Neural progenitor cell (in vitro differentiated cells): ENCODE measurements around the gene WDR33. TPM values are rescaled to one million over a fixed set of nuclear protein-coding genes. Genes with fewer than 3 reads are reported as not detected.

ENCODE experiments used
- DNase-seq: peaks from one replicate; pipeline ENCODE4 v3.0.0-alpha.2; 2016; ENCODE audit warnings: low spot score
- H2AFZ ChIP-seq: fragments of 200-600 bp; sonication (generic); replicated peaks from 2 replicates; pipeline ENCODE4 v1.6.1; 2016; ENCODE audit warnings: antibody characterized with exemption
- H3F3A ChIP-seq: fragments of 200-600 bp; sonication (generic); 2 replicates; pipeline ENCODE4 v1.6.1; 2016; ENCODE audit warnings: antibody characterized with exemption, low read depth
- H3K27ac ChIP-seq: fragments of 200-600 bp; sonication (generic); 2 replicates; pipeline ENCODE4 v1.5.1; 2016; ENCODE audit warnings: mild to moderate bottlenecking
- H3K27me3 ChIP-seq: fragments of 200-600 bp; sonication (generic); 2 replicates; pipeline ENCODE4 v1.6.1; 2016; ENCODE audit warnings: mild to moderate bottlenecking, moderate library complexity
- H3K36me3 ChIP-seq: fragments of 200-600 bp; sonication (generic); 2 replicates; pipeline ENCODE4 v1.5.1; 2016
- H3K4me1 ChIP-seq: fragments of 200-600 bp; sonication (generic); 2 replicates; pipeline ENCODE4 v1.6.1; 2016; ENCODE audit warnings: mixed run types
- H3K4me2 ChIP-seq: fragments of 200-600 bp; sonication (generic); 2 replicates; pipeline ENCODE4 v1.6.1; 2016
- H3K4me3 ChIP-seq: fragments of 200-600 bp; sonication (generic); 2 replicates; pipeline ENCODE4 v1.5.1; 2016
- H3K79me2 ChIP-seq: fragments of 200-600 bp; sonication (generic); 2 replicates; pipeline ENCODE4 v1.6.1; 2016; ENCODE audit warnings: low read depth
- H3K9ac ChIP-seq: fragments of 200-600 bp; sonication (generic); 2 replicates; pipeline ENCODE4 v1.6.1; 2016
- H3K9me3 ChIP-seq: fragments of 200-600 bp; sonication (generic); 2 replicates; pipeline ENCODE4 v1.5.1; 2016; ENCODE audit warnings: low read depth
- H4K20me1 ChIP-seq: fragments of 200-600 bp; sonication (generic); 2 replicates; pipeline ENCODE4 v1.6.1; 2016; ENCODE audit warnings: low read depth
- H3K27ac Mint-ChIP-seq: 3 replicates; pipeline ENCODE4 v1.8.0; 2021; ENCODE audit warnings: mixed read lengths
- H3K27me3 Mint-ChIP-seq: 2 replicates; pipeline ENCODE4 v1.8.0; 2022; ENCODE audit warnings: low read depth, mild to moderate bottlenecking, inconsistent platforms, moderate library complexity, mixed read lengths; ENCODE audit not compliant: insufficient read depth
- H3K36me3 Mint-ChIP-seq: 3 replicates; pipeline ENCODE4 v1.8.0; 2021; ENCODE audit warnings: mixed read lengths
- H3K4me1 Mint-ChIP-seq: 3 replicates; pipeline ENCODE4 v1.8.0; 2021; ENCODE audit warnings: mixed read lengths
- H3K4me3 Mint-ChIP-seq: 3 replicates; pipeline ENCODE4 v1.8.0; 2021; ENCODE audit warnings: mild to moderate bottlenecking, moderate library complexity, mixed read lengths
- H3K9me3 Mint-ChIP-seq: 3 replicates; pipeline ENCODE4 v1.8.0; 2020; ENCODE audit warnings: mixed read lengths
- EZH2 ChIP-seq: fragments of 200-600 bp; sonication (generic); IDR thresholded peaks from 2 replicates; pipeline ENCODE4 v1.6.1; 2017; ENCODE audit warnings: antibody characterized with exemption, mild to moderate bottlenecking, moderate library complexity
- EZH2phosphoT487 ChIP-seq: fragments of 200-600 bp; sonication (generic); IDR thresholded peaks from 2 replicates; pipeline ENCODE4 v1.6.1; 2017; ENCODE audit warnings: antibody characterized with exemption
- total RNA-seq: library from RNA; depleted of rRNA; stranded (reverse); fragments of >200 nt; gene quantifications from 2 replicates; pipeline ENCODE4 v1.2.3, GENCODE V29; 2015; ENCODE audit warnings: low replicate concordance
- TF ChIP-seq, protein P1 (sequence below): fragments of 200-600 bp; sonication (generic); IDR thresholded peaks from 2 replicates; pipeline ENCODE4 v1.5.1; 2017; ENCODE audit warnings: antibody characterized with exemption, mild to moderate bottlenecking

Gene WDR33
- total RNA-seq, result 43.7 and 83.4 TPM in 2 replicates

DNA sequence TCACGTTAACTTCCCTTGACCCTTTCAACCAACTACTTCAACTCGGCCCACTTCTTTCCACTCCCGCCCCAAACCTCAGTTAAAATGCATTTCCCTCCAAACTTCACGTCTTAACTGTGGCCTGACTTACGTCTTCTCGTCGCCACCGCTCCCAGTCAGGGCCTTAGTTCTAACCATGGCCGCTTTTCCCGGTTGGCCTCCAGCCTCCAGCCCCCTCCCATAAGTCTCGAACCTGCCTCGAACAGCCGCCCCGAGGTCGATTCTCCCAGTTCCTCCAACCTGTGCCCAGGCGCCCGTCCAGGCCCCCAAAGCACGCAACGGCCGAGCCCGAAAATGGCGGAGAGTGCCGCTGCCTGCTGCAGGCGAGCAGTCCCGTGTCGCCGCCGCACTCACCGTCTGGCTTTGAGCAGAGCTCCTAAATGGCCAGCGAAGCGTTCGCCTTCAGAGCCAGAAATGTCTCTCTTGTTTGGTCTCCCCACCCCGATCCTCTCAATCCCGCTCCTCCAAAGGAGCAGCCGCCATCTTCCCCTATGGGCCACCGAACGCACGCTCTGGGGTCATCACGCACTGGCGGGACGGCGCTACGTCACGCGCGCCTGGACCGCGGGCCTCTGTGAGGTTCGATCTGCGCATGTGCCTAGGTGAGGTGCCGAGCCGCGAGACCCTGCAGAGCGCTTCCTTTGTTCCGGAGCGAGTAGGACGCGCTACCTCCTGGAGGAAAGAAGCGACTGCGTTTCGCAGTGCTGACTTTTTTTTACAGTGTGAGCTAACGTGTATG lies at the start of gene WDR33:
Gene WDR33 (minus strand): TSS at position 553 of the 778 bp plus-strand sequence. CDS start 40,190 bp downstream, outside the sequence.
- H3K9me3 ChIP-seq, result no peaks in the 10 kb centered on the region
- no peaks in the 10 kb centered on the region for H3K27me3 ChIP-seq
- Mint-ChIP-seq H3K4me1 (peaks cover 24% of the 10 kb centered on the region), H3K27me3 (peaks cover 7% of the 10 kb centered on the region), H3K4me3 (peak within 1 kb of the TSS; percentile 98), H3K36me3 (peaks cover 11% of the 10 kb centered on the region), H3K9me3 (peaks cover 2% of the 10 kb centered on the region), H3K27ac (peak within 1 kb of the TSS; percentile 96)
- H2AFZ ChIP-seq, result peak within 1 kb of the TSS; percentile 83
- H3F3A ChIP-seq, result peaks cover 9% of the 10 kb centered on the region
- peaks cover 41% of the 10 kb centered on the region for H4K20me1 ChIP-seq
- no peak for TF ChIP-seq EZH2
- no peak for TF ChIP-seq EZH2phosphoT487
- TF ChIP-seq, protein P1, sequence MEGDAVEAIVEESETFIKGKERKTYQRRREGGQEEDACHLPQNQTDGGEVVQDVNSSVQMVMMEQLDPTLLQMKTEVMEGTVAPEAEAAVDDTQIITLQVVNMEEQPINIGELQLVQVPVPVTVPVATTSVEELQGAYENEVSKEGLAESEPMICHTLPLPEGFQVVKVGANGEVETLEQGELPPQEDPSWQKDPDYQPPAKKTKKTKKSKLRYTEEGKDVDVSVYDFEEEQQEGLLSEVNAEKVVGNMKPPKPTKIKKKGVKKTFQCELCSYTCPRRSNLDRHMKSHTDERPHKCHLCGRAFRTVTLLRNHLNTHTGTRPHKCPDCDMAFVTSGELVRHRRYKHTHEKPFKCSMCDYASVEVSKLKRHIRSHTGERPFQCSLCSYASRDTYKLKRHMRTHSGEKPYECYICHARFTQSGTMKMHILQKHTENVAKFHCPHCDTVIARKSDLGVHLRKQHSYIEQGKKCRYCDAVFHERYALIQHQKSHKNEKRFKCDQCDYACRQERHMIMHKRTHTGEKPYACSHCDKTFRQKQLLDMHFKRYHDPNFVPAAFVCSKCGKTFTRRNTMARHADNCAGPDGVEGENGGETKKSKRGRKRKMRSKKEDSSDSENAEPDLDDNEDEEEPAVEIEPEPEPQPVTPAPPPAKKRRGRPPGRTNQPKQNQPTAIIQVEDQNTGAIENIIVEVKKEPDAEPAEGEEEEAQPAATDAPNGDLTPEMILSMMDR, result no peak
- H3K27ac ChIP-seq, result peak within 1 kb of the TSS; percentile 89
- no peaks in the 10 kb centered on the region for H3K36me3 ChIP-seq
- H3K79me2 ChIP-seq, result peaks cover 53% of the 10 kb centered on the region
- DNase-seq, result peak; percentile 95
- peak within 1 kb of the TSS; percentile 82 for H3K4me3 ChIP-seq
- peak within 1 kb of the TSS; percentile 62 for H3K9ac ChIP-seq
- peak within 1 kb of the TSS; percentile 84 for H3K4me2 ChIP-seq
- H3K4me1 ChIP-seq, result peaks cover 8% of the 10 kb centered on the region

DNA sequence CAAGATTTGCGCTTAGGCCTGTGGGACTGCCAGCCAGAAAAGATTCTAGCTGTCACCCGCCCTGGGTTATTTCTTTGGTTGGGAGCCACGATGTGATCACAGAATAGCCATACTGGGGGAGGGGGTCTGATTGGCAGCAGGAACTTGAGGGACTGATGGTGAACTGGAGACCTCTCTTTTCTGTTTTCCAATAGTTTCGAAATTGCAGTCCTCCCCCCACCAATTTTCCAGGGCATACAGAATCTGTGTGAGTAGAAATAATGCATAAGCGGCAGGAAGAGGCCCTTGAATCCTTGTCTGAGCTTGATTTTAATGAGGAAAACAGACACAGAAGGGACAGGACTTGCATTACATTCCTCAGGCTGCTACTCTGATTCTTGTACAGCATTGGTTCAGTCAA lies 49.2 kb upstream of the WDR33 start:
- H3K4me1 ChIP-seq, result peaks cover 7% of the 10 kb centered on the region
- H3K9me3 ChIP-seq, result no peaks in the 10 kb centered on the region
- H3K36me3 Mint-ChIP-seq, result peaks cover 20% of the 10 kb centered on the region
- H3K4me1 Mint-ChIP-seq, result peaks cover 28% of the 10 kb centered on the region
- DNase-seq, result peak; percentile 9
- no peaks in the 10 kb centered on the region for H3K36me3 ChIP-seq
- H3K27me3 Mint-ChIP-seq, result no peaks in the 10 kb centered on the region
- peaks cover 25% of the 10 kb centered on the region for H3F3A ChIP-seq
- H3K79me2 ChIP-seq, result peaks cover 28% of the 10 kb centered on the region
- H3K4me3 ChIP-seq, result no peak overlapping the region
- peak overlapping the region; percentile 50 for H3K4me2 ChIP-seq
- H3K27ac Mint-ChIP-seq, result no peak overlapping the region
- TF ChIP-seq, protein P1, result no peak
- TF ChIP-seq EZH2 (no peak), EZH2phosphoT487 (no peak)
- peak overlapping the region; percentile 27 for H3K27ac ChIP-seq
- no peaks in the 10 kb centered on the region for H3K27me3 ChIP-seq
- H4K20me1 ChIP-seq, result peaks cover 24% of the 10 kb centered on the region
- no peak overlapping the region for H2AFZ ChIP-seq
- H3K9me3 Mint-ChIP-seq, result no peaks in the 10 kb centered on the region
- no peak overlapping the region for H3K4me3 Mint-ChIP-seq
- no peak overlapping the region for H3K9ac ChIP-seq

DNA sequence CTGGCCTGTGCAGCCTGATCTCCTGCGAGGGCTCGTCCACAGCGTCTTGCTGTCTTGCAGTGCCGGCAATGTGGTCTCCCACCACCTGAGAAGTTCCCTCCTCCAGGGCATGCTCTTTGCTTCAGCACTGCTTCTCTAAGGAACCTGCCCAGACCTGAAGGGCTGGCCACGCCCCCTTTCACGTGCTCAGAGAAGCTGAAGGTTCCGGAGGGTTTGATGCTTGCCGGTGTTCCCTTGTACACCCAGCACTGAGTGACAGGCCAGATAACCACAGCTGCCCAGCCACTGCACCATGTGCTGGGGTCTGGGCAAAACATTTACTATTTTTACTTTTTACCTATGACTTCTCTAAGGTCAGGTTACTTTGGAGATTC lies 48.7 kb upstream of the WDR33 start:
- no peaks in the 10 kb centered on the region for H3K9me3 Mint-ChIP-seq
- H3K36me3 Mint-ChIP-seq, result peaks cover 16% of the 10 kb centered on the region
- H3K36me3 ChIP-seq, result no peaks in the 10 kb centered on the region
- peak; percentile 87 for DNase-seq
- no peak overlapping the region for H3K27ac Mint-ChIP-seq
- H3K4me2 ChIP-seq, result peak overlapping the region; percentile 50
- H3K9ac ChIP-seq, result no peak overlapping the region
- H2AFZ ChIP-seq, result no peak overlapping the region
- peaks cover 7% of the 10 kb centered on the region for H3K4me1 ChIP-seq
- TF ChIP-seq EZH2, result no peak
- H3K27me3 Mint-ChIP-seq, result no peaks in the 10 kb centered on the region
- H4K20me1 ChIP-seq, result peaks cover 28% of the 10 kb centered on the region
- no peaks in the 10 kb centered on the region for H3K9me3 ChIP-seq
- H3K4me3 Mint-ChIP-seq, result peak overlapping the region; percentile 73
- H3K79me2 ChIP-seq, result peaks cover 32% of the 10 kb centered on the region
- H3F3A ChIP-seq, result peaks cover 25% of the 10 kb centered on the region
- no peaks in the 10 kb centered on the region for H3K27me3 ChIP-seq
- H3K27ac ChIP-seq, result no peak overlapping the region
- peaks cover 28% of the 10 kb centered on the region for H3K4me1 Mint-ChIP-seq
- no peak overlapping the region for H3K4me3 ChIP-seq

DNA sequence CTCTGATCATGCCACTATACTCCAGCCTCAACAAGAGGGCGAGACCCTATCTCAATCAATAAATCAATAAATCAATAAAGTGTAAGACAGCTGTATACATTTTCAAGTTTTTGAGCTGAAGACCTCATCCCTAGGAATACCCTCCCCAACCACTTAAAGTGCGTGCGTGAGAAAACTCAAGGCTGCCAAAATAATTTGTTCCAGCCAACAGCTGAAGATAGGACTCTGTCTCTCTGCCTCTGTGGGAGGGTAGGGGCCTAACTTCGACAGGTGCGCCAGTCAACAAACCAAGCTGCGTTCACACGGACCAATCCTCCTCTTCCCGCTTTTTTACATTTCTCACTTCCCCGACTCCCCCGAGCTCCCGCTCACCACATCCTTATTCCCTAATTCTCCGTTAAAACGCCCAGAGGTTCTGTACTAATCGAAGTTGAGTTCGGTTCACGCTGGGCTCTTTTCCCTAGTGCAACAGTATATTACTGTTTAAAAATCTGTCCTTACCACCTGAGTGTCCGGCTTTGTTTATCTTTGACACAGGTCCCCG lies 46.4 kb upstream of the WDR33 start:
- H3F3A ChIP-seq, result peaks cover 18% of the 10 kb centered on the region
- H3K27ac ChIP-seq, result no peak overlapping the region
- no peaks in the 10 kb centered on the region for H3K36me3 ChIP-seq
- H3K9ac ChIP-seq, result peak overlapping the region; percentile 58
- peak overlapping the region; percentile 94 for H3K4me3 ChIP-seq
- H3K4me2 ChIP-seq, result peak overlapping the region; percentile 88
- no peaks in the 10 kb centered on the region for H3K27me3 Mint-ChIP-seq
- H3K4me3 Mint-ChIP-seq, result peak overlapping the region; percentile 98
- H3K79me2 ChIP-seq, result peaks cover 56% of the 10 kb centered on the region
- peaks cover 41% of the 10 kb centered on the region for H4K20me1 ChIP-seq
- H3K27me3 ChIP-seq, result no peaks in the 10 kb centered on the region
- H2AFZ ChIP-seq, result peak overlapping the region; percentile 54
- TF ChIP-seq, protein P1, result no peak
- TF ChIP-seq EZH2phosphoT487, result no peak
- TF ChIP-seq EZH2, result no peak
- DNase-seq, result peak; percentile 21
- H3K9me3 ChIP-seq, result no peaks in the 10 kb centered on the region
- H3K27ac Mint-ChIP-seq, result peak overlapping the region; percentile 65
- peaks cover 31% of the 10 kb centered on the region for H3K4me1 Mint-ChIP-seq
- H3K36me3 Mint-ChIP-seq, result peaks cover 10% of the 10 kb centered on the region
- H3K9me3 Mint-ChIP-seq, result no peaks in the 10 kb centered on the region
- peaks cover 7% of the 10 kb centered on the region for H3K4me1 ChIP-seq
